ENCODE results near the gene ECE1. TPM values are rescaled to one million over a fixed set of nuclear protein-coding genes. Genes with fewer than 3 reads are reported as not detected.
"Not testable (repeated sequence)": the region's sequence is repeated elsewhere in the genome, so short reads cannot be mapped to it uniquely, and the experiment has no call there.

The ECE1 gene
- total RNA-seq, 1 experiment from 2014 or later: 101 TPM

- Mint-ChIP-seq H3K36me3 (ENCODE audit: insufficient read depth, unreplicated experiment) (peaks cover 11% of the 10 kb centered on the region), H3K9me3 (ENCODE audit: low read depth, unreplicated experiment) (no peaks in the 10 kb centered on the region), H3K4me3 (ENCODE audit: low read depth, unreplicated experiment) (no peak overlapping the region), H3K4me1 (ENCODE audit: low read depth, unreplicated experiment) (peaks cover 17% of the 10 kb centered on the region), H3K27ac (ENCODE audit: unreplicated experiment) (no peak overlapping the region), H3K27me3 (ENCODE audit: unreplicated experiment) (no peaks in the 10 kb centered on the region)
- no TSS peak for BruUV-seq (replicated peaks)
- intact Hi-C loops (cut with micrococcal nuclease; ENCODE audit: unreplicated experiment): no loop called here
- no peak for TF ChIP-seq CTCF (IDR thresholded peaks at IDR 0.05; ENCODE audit: unreplicated experiment)
- DNase-seq: no peak
- CTCF ChIA-PET: no interaction called here
Measured at GRCh38 chr1:21284206-21285054, 5.8 kb downstream of the ECE1 start.

GRCh38 chr1:21283524-21283923 lies 6.7 kb downstream of the ECE1 start:
- Mint-ChIP-seq H3K36me3 (ENCODE audit: insufficient read depth, unreplicated experiment) (peaks cover 6% of the 10 kb centered on the region), H3K9me3 (ENCODE audit: low read depth, unreplicated experiment) (no peaks in the 10 kb centered on the region), H3K4me1 (ENCODE audit: low read depth, unreplicated experiment) (peaks cover 17% of the 10 kb centered on the region), H3K27me3 (ENCODE audit: unreplicated experiment) (no peaks in the 10 kb centered on the region), H3K4me3 (ENCODE audit: low read depth, unreplicated experiment) (no peak overlapping the region), H3K27ac (ENCODE audit: unreplicated experiment) (no peak overlapping the region)
- no peak for TF ChIP-seq CTCF (IDR thresholded peaks at IDR 0.05; ENCODE audit: unreplicated experiment)
- intact Hi-C loops (cut with micrococcal nuclease; ENCODE audit: unreplicated experiment): no loop called here
- CTCF ChIA-PET: no interaction called here
- no peak for DNase-seq
- BruUV-seq (replicated peaks): no TSS peak

GRCh38 chr1:21282020-21282419 lies 8.2 kb downstream of the ECE1 start:
- H3K9me3 Mint-ChIP-seq (ENCODE audit: low read depth, unreplicated experiment); DNase-seq; intact Hi-C loops (cut with micrococcal nuclease; ENCODE audit: unreplicated experiment); H3K27me3 Mint-ChIP-seq (ENCODE audit: unreplicated experiment); BruUV-seq (replicated peaks); H3K27ac Mint-ChIP-seq (ENCODE audit: unreplicated experiment); H3K4me3 Mint-ChIP-seq (ENCODE audit: low read depth, unreplicated experiment); CTCF ChIA-PET: not testable (repeated sequence)
- peaks cover 15% of the 10 kb centered on the region for H3K36me3 Mint-ChIP-seq (ENCODE audit: insufficient read depth, unreplicated experiment)
- peaks cover 10% of the 10 kb centered on the region for H3K4me1 Mint-ChIP-seq (ENCODE audit: low read depth, unreplicated experiment)

GRCh38 chr1:21280482-21280881 lies 9.8 kb downstream of the ECE1 start:
- H3K27ac Mint-ChIP-seq (ENCODE audit: unreplicated experiment): no peak overlapping the region

More at GRCh38 chr1:21280482-21280881, 9.8 kb downstream of the ECE1 start:
- no peaks in the 10 kb centered on the region for H3K9me3 Mint-ChIP-seq (ENCODE audit: low read depth, unreplicated experiment)
- H3K4me1 Mint-ChIP-seq (ENCODE audit: low read depth, unreplicated experiment): peaks cover 10% of the 10 kb centered on the region
- DNase-seq: no peak
- CTCF ChIA-PET: no interaction called here
- intact Hi-C loops (cut with micrococcal nuclease; ENCODE audit: unreplicated experiment): no loop called here
- no peaks in the 10 kb centered on the region for H3K27me3 Mint-ChIP-seq (ENCODE audit: unreplicated experiment)
- peaks cover 19% of the 10 kb centered on the region for H3K36me3 Mint-ChIP-seq (ENCODE audit: insufficient read depth, unreplicated experiment)
- H3K4me3 Mint-ChIP-seq (ENCODE audit: low read depth, unreplicated experiment): no peak overlapping the region
- TF ChIP-seq CTCF (IDR thresholded peaks at IDR 0.05; ENCODE audit: unreplicated experiment): no peak
- no TSS peak for BruUV-seq (replicated peaks)
